Cardiac septum (tissue), 1 donor: ENCODE measurements around the gene NGLY1. TPM values are rescaled to one million over a fixed set of nuclear protein-coding genes. Genes with fewer than 3 reads are reported as not detected.

Source experiments
- DNase-seq: peaks from one replicate; pipeline ENCODE4 v3.0.0-alpha.2; 2020; ENCODE audit warnings: low spot score
- intact Hi-C: fragments of 100-400 bp; cut with DNase I; formaldehyde crosslinking; loops from one replicate; pipeline ENCODE4 v1.14.0; 2022
- total RNA-seq: library from RNA; stranded (reverse); fragmentation: NEBNext Ultra II Directional; extraction: Animal tissue kit (Norgen Biotek cat#: 25700); gene quantifications from one replicate; pipeline ENCODE4 v1.2.1, GENCODE V29; 2021
- donor health status: DM: no; HTN: no; CAD: no.

The NGLY1 gene
- total RNA-seq, 1 donor from 2014 or later = 29.3 TPM

GRCh38 chr3:25679166-25679565, 104.1 kb downstream of the NGLY1 start:
- DNase-seq = no peak
- intact Hi-C loops = no loop called here

GRCh38 chr3:25678581-25678980, 104.7 kb downstream of the NGLY1 start:
- intact Hi-C loops = no loop called here
- DNase-seq = no peak

- intact Hi-C loops = no loop called here
These were observed 106.1 kb downstream of the NGLY1 start for GRCh38 chr3:25677121-25677520.

GRCh38 chr3:25674670-25675069, 108.6 kb downstream of the NGLY1 start:
- no peak for DNase-seq
- intact Hi-C loops = no loop called here

More at GRCh38 chr3:25677121-25677520, 106.1 kb downstream of the NGLY1 start:
- DNase-seq = no peak

GRCh38 chr3:25673738-25674298, 109.4 kb downstream of the NGLY1 start:
- DNase-seq = no peak
- intact Hi-C loops = no loop called here

Other genes with a start within 250 kb of the NGLY1 start
- gene TOP2B, start 118.5 kb downstream of the NGLY1 start, total RNA-seq = 108 TPM
- gene OXSM, start 6.6 kb upstream of the NGLY1 start, total RNA-seq = 11.0 TPM